HepG2 (cell line): ENCODE data around the gene PPHLN1. TPM values are rescaled to one million over a fixed set of nuclear protein-coding genes. Genes with fewer than 3 reads are reported as not detected.

Source experiments
- ATAC-seq: fragments of 200-7000 bp; cut with Tn5 transposase; 3 replicates; pipeline ENCODE4 v1.9.1; 2020; ENCODE audit warnings: mild to moderate bottlenecking, moderate library complexity
- BruUV-seq: library from RNA; stranded (reverse); fragments of 400-500 nt; replicated peaks from 2 replicates; lab custom pipeline; 2021; lab: Mats Ljungman, UMichigan
- CTCF ChIA-PET: fragments of 300-600 bp; formaldehyde crosslinking; extraction: SDS; loops from one replicate; lab custom pipeline; 2021; ENCODE audit warnings: low total read pairs, inconsistent platforms, low intra/inter-chr PET ratio; lab: Yijun Ruan, JAX
- POLR2A ChIA-PET: fragments of 350-600 bp; sonication (Branson Sonifier 250); formaldehyde crosslinking; loops from one replicate; lab custom pipeline; 2020; ENCODE audit warnings: antibody characterized with exemption, inconsistent platforms; lab: Yijun Ruan, JAX
- DNase-seq: peaks from one replicate; pipeline ENCODE4 v3.0.0-alpha.2; 2015; ENCODE audit warnings: low spot score
- FAIRE-seq: peaks from 3 replicates; lab custom pipeline; 2011; peaks lifted over from hg19 to GRCh38; lab: Jason Lieb, UNC
- H2AFZ ChIP-seq: one replicate; pipeline ENCODE4 v1.6.1; 2011; ENCODE audit warnings: low read length, inconsistent platforms
- H3K27ac ChIP-seq: fragments of 300-600 bp; 3 replicates; pipeline ENCODE4 v1.8.0; 2011; ENCODE audit warnings: mixed run types, mild to moderate bottlenecking, mixed read lengths, low read length, inconsistent platforms; ENCODE audit not compliant: insufficient read depth; ENCODE audit errors: extremely low read length
- H3K27me3 ChIP-seq, 2 experiments: fragments of 200-600 bp in 1 of 2; 2 replicates in 1 of 2; 3 replicates in 1 of 2; pipeline versions ENCODE4 v1.6.0 to v1.8.0; 2011; ENCODE audit warnings: low read length in 2 of 2, mild to moderate bottlenecking in 2 of 2, moderate library complexity in 2 of 2, inconsistent platforms in 1 of 2; ENCODE audit not compliant: insufficient read depth in 2 of 2, control insufficient read depth in 1 of 2
- H3K36me3 ChIP-seq, 2 experiments: fragments of 200-600 bp in 1 of 2; replicated peaks in 1 of 2; 2 replicates in 1 of 2; 3 replicates in 1 of 2; pipeline versions ENCODE4 v1.5.1 to v1.8.0; 2011; ENCODE audit warnings: low read length in 2 of 2, inconsistent platforms in 1 of 2; ENCODE audit not compliant: insufficient read depth in 2 of 2, control insufficient read depth in 1 of 2
- H3K4me1 ChIP-seq: 2 replicates; pipeline ENCODE4 v1.5.1; 2012; ENCODE audit warnings: low read length, inconsistent platforms; ENCODE audit not compliant: insufficient read depth
- H3K4me2 ChIP-seq: 2 replicates; pipeline ENCODE4 v1.6.0; 2011; ENCODE audit warnings: low read depth, low read length, inconsistent platforms
- H3K4me3 ChIP-seq, 3 experiments: fragments of 200-600 bp in 1 of 3; sonication (generic), shearing (Covaris generic) in 1 of 3; replicated peaks in 1 of 3; 2 replicates each; pipeline ENCODE4 v1.5.1; 2011 to 2016; ENCODE audit warnings: low read length in 3 of 3, inconsistent platforms in 2 of 3, low read depth in 2 of 3, mild to moderate bottlenecking in 2 of 3, control low read depth in 1 of 3, mixed read lengths in 1 of 3; ENCODE audit not compliant: insufficient read depth in 1 of 3
- H3K79me2 ChIP-seq: one replicate; pipeline ENCODE4 v1.6.1; 2011; ENCODE audit warnings: low read length, inconsistent platforms; ENCODE audit not compliant: insufficient read depth
- H3K9ac ChIP-seq: 2 replicates; pipeline ENCODE4 v1.6.0; 2011; ENCODE audit warnings: mild to moderate bottlenecking, low read depth, low read length, inconsistent platforms; ENCODE audit not compliant: insufficient read depth
- H3K9me3 ChIP-seq: 2 replicates; pipeline ENCODE4 v1.5.1; 2012; ENCODE audit warnings: mild to moderate bottlenecking, low read length
- H4K20me1 ChIP-seq: 2 replicates; pipeline ENCODE4 v1.6.0; 2011; ENCODE audit warnings: inconsistent platforms, mild to moderate bottlenecking, low read length, moderate library complexity; ENCODE audit not compliant: insufficient read depth
- ARNT ChIP-seq: fragments of 450-650 bp; IDR thresholded peaks from 2 replicates; pipeline ENCODE4 v1.6.1; 2017
- EED ChIP-seq: sonication (generic); formaldehyde crosslinking; IDR thresholded peaks from 2 replicates; pipeline ENCODE4 v1.5.0; 2020; ENCODE audit warnings: mild to moderate bottlenecking, missing genetic modification reagents
- FLYWCH1 ChIP-seq: sonication (generic); formaldehyde crosslinking; IDR thresholded peaks from 2 replicates; pipeline ENCODE4 v1.8.1; 2023; ENCODE audit warnings: mild to moderate bottlenecking, missing genetic modification reagents
- FOXM1 ChIP-seq: sonication (generic); formaldehyde crosslinking; IDR thresholded peaks from 2 replicates; pipeline ENCODE4 v1.5.0; 2020; ENCODE audit warnings: missing genetic modification reagents
- HNF4G ChIP-seq, 2 experiments: sonication (generic) in 1 of 2; formaldehyde crosslinking in 1 of 2; IDR thresholded peaks; 2 replicates each; pipeline versions ENCODE4 v1.4.0 to v1.6.1; 2011 to 2020; ENCODE audit warnings: borderline replicate concordance in 2 of 2, low read depth in 2 of 2, mild to moderate bottlenecking in 2 of 2, low read length in 1 of 2, missing genetic modification reagents in 1 of 2, moderate library complexity in 1 of 2
- LRRFIP1 ChIP-seq: sonication (generic); formaldehyde crosslinking; conservative IDR thresholded peaks from 2 replicates; pipeline ENCODE4 v1.4.0; 2020; ENCODE audit warnings: missing genetic modification reagents
- MED1 ChIP-seq: sonication (generic); formaldehyde crosslinking; IDR thresholded peaks from 2 replicates; pipeline ENCODE4 v1.4.0; 2020; ENCODE audit warnings: missing genetic modification reagents
- SIX4 ChIP-seq: sonication (generic); formaldehyde crosslinking; IDR thresholded peaks from 2 replicates; pipeline ENCODE4 v1.4.0; 2020; ENCODE audit warnings: missing genetic modification reagents
- SRSF4 ChIP-seq: fragments of 200-400 bp; formaldehyde crosslinking; IDR thresholded peaks from one replicate; pipeline ENCODE4 v1.6.1; 2018; ENCODE audit warnings: mild to moderate bottlenecking, low read depth, low read length, moderate library complexity; ENCODE audit not compliant: poor library complexity, severe bottlenecking
- TARDBP ChIP-seq: sonication (generic); formaldehyde crosslinking; IDR thresholded peaks from 2 replicates; pipeline ENCODE4 v1.8.0; 2022; ENCODE audit warnings: mild to moderate bottlenecking, missing genetic modification reagents
- ZFP36 ChIP-seq: fragments of 150-350 bp; IDR thresholded peaks from 2 replicates; pipeline ENCODE4 v1.6.1; 2018; ENCODE audit warnings: borderline replicate concordance, low read length, low read depth; ENCODE audit not compliant: partially characterized antibody
- ZNF333 ChIP-seq: sonication (generic); formaldehyde crosslinking; IDR thresholded peaks from 2 replicates; pipeline ENCODE4 v1.4.0; 2020; ENCODE audit warnings: mild to moderate bottlenecking, missing genetic modification reagents, borderline replicate concordance
- ZNF451 ChIP-seq: sonication (generic); formaldehyde crosslinking; IDR thresholded peaks from 2 replicates; pipeline ENCODE4 v1.5.0; 2020; ENCODE audit warnings: mild to moderate bottlenecking, missing genetic modification reagents
- ZNF549 ChIP-seq: sonication (generic); formaldehyde crosslinking; IDR thresholded peaks from 2 replicates; pipeline ENCODE4 v1.5.0; 2020; ENCODE audit warnings: missing genetic modification reagents
- ZNF891 ChIP-seq: sonication (generic); formaldehyde crosslinking; IDR thresholded peaks from 2 replicates; pipeline ENCODE4 v1.5.0; 2020; ENCODE audit warnings: mild to moderate bottlenecking, missing genetic modification reagents
- WGBS: methylation state at CpG from one replicate; pipeline ENCODE4 v1.1.6; 2017; ENCODE audit warnings: low lambda C conversion rate; 5-methylcytosine and 5-hydroxymethylcytosine counted together
- in situ Hi-C: cut with HindIII; loops from 2 replicates; pipeline ENCODE4 v1.10.0; 2017; ENCODE audit warnings: low pct_unique_long_range_greater_than_20kb; ENCODE audit not compliant: extremely low pct_ligation_motif_present
- intact Hi-C: fragments of 100-400 bp; cut with micrococcal nuclease; formaldehyde crosslinking; loops from one replicate; pipeline ENCODE4 v1.10.0; 2022; ENCODE audit not compliant: unreplicated experiment
- polyA plus RNA-seq, 8 experiments: library from polyadenylated mRNA; depleted of rRNA in 3 of 8; stranded (reverse) in 7 of 8; unstranded in 1 of 8; fragments of >200 nt; fragmentation: Illumina TruSeq in 4 of 8; extraction: Trizol in 4 of 8; gene quantifications; 2 replicates each; pipeline versions ENCODE4 v1.2.1 to v1.2.3, GENCODE V29; 2011 to 2016; ENCODE audit warnings: low read depth in 4 of 8, missing spikeins in 1 of 8, mixed read lengths in 1 of 8; ENCODE audit not compliant: insufficient read depth in 1 of 8
- total RNA-seq, 5 experiments: library from RNA; depleted of rRNA; stranded (reverse); fragments of >200 nt; fragmentation: Illumina TruSeq; extraction: Trizol; gene quantifications; 2 replicates each; pipeline ENCODE4 v1.2.3, GENCODE V29; 2016; ENCODE audit warnings: low read depth in 1 of 5
- TF ChIP-seq, protein P1 (sequence below): sonication (generic); formaldehyde crosslinking; IDR thresholded peaks from 2 replicates; pipeline ENCODE4 v1.4.0; 2020; ENCODE audit warnings: missing genetic modification reagents

The PPHLN1 gene
- total and polyA plus RNA-seq, 2 of the 13 experiments (the other 11 are each of a cell fraction or from before 2014, with no cell fraction given), result 43.4 to 66.0 TPM

DNA sequence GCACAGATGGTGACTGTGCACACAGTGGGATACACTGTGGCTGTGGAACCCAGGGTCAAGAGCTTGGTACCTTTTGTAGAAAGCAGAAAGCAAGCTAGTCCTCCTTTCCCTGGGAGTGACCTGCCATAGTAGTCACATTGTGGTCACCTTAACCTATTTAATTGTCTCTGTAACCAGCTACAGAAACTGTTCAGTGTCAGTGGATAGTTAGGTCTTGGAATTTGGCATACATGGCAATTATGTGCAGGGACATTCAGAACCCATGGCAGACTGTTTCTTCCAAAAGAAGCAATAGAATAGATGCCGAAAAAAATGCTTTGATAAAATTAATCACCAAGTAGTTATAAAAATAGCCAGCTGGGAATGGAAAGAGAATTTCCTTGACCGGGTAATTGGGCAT lies 30.4 kb downstream of the PPHLN1 start:
- WGBS, result 100% methylated on average over 2 of the region's 2 CpGs
- Histone ChIP-seq H3K4me2 (no peak overlapping the region), H3K9ac (no peak overlapping the region), H3K9me3 (no peaks in the 10 kb centered on the region), H3K4me1 (no peaks in the 10 kb centered on the region), H3K79me2 (no peaks in the 10 kb centered on the region), H3K27me3 (no peaks in the 10 kb centered on the region; a peak in 1 of 5 replicates), H2AFZ (no peak overlapping the region), H4K20me1 (no peaks in the 10 kb centered on the region), H3K36me3 (peaks cover 4 to 38% of the 10 kb centered on the region in 2 experiments; a peak in 4 of 5 replicates), H3K27ac (no peak overlapping the region), H3K4me3 (no peak overlapping the region)
- BruUV-seq, result no TSS peak
- FAIRE-seq, result no peak
- intact Hi-C loops, result no loop called here
- ChIA-PET CTCF (no interaction called here), POLR2A (no interaction called here)
- no peak for DNase-seq
- in situ Hi-C loops, result no loop called here
- TF ChIP-seq HNF4G (IDR thresholded peaks at IDR 0.05; ENCODE audit: borderline replicate concordance, low read depth, low read length) (no peak), HNF4G (CRISPR knock-in tag; IDR thresholded peaks at IDR 0.05; ENCODE audit: borderline replicate concordance, low read depth) (no peak), ZFP36 (no peak), FOXM1 (CRISPR knock-in tag) (no peak), SIX4 (CRISPR knock-in tag) (no peak), ARNT (no peak), ZNF451 (no peak), ZNF891 (CRISPR knock-in tag) (no peak), TARDBP (CRISPR knock-in tag) (no peak)
- no peak for ATAC-seq

- DNase-seq (no peak), FAIRE-seq (no peak), ATAC-seq (no peak)
- intact Hi-C loops (no loop called here), in situ Hi-C loops (no loop called here)
- Histone ChIP-seq H3K9ac (no peak overlapping the region), H3K79me2 (peaks cover 4% of the 10 kb centered on the region), H3K36me3 (peaks cover 2 to 22% of the 10 kb centered on the region in 2 experiments; a peak in 4 of 5 replicates), H3K27me3 (no peaks in the 10 kb centered on the region), H2AFZ (no peak overlapping the region), H3K4me1 (0 out of 2 replicates have a peak, but pooled peaks cover 5% of the 10 kb centered on the region), H3K27ac (no peak overlapping the region), H3K4me3 (no peak overlapping the region), H3K4me2 (no peak overlapping the region), H3K9me3 (no peaks in the 10 kb centered on the region), H4K20me1 (no peaks in the 10 kb centered on the region)
- no TSS peak for BruUV-seq
- CTCF ChIA-PET, result no interaction called here
- WGBS, result 90% methylated on average over 6 of the region's 6 CpGs
- POLR2A ChIA-PET, result no interaction called here
- TF ChIP-seq SRSF4 (no peak), EED (CRISPR knock-in tag) (no peak), ZNF549 (CRISPR knock-in tag) (no peak), FLYWCH1 (CRISPR knock-in tag) (no peak), LRRFIP1 (CRISPR knock-in tag) (no peak), MED1 (CRISPR knock-in tag) (no peak), ZNF333 (CRISPR knock-in tag) (no peak)
- TF ChIP-seq, protein P1, sequence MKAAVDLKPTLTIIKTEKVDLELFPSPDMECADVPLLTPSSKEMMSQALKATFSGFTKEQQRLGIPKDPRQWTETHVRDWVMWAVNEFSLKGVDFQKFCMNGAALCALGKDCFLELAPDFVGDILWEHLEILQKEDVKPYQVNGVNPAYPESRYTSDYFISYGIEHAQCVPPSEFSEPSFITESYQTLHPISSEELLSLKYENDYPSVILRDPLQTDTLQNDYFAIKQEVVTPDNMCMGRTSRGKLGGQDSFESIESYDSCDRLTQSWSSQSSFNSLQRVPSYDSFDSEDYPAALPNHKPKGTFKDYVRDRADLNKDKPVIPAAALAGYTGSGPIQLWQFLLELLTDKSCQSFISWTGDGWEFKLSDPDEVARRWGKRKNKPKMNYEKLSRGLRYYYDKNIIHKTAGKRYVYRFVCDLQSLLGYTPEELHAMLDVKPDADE (CRISPR knock-in tag), result no peak
Observed at GRCh38 chr12:42360747-42361403, 34.9 kb downstream of the PPHLN1 start.
